Hepatocyte (in vitro differentiated cells): ENCODE results near the gene ZFC3H1.
A peak's percentile ranks its signal among the peaks of the same experiment; 100 is the strongest.

Experiments
- EZH2phosphoT487 ChIP-seq: fragments of 200-600 bp; sonication (generic); IDR thresholded peaks from one replicate; pipeline ENCODE4 v1.6.1; 2018; ENCODE audit warnings: antibody characterized with exemption, mild to moderate bottlenecking, low read depth, moderate library complexity; ENCODE audit not compliant: unreplicated experiment, severe bottlenecking
- TF ChIP-seq, protein P1 (sequence below): fragments of 200-600 bp; sonication (generic); IDR thresholded peaks from 2 replicates; pipeline ENCODE4 v1.5.1; 2016; ENCODE audit warnings: antibody characterized with exemption, mild to moderate bottlenecking; ENCODE audit not compliant: poor library complexity

DNA sequence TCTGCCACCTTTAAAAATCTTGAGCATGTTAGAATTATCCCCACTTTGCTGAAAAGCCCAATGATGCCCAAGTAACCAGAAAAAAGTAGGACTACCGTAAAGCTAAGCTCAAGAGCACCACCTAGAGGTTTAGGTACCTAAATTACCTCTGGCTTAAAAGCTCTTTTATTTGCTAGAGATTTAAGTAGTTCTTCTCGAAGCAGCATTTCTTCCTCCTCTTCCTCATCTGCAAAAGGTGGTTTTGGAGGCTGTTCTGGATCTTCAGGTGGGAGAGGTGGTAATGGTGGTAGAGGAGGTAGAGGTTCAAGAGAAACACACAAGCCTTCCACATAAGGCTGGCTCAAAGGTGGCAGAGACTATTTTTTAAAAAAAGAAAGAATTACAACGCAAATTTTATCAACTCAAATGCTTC lies 26.9 kb downstream of the ZFC3H1 start:
- TF ChIP-seq, protein P1, sequence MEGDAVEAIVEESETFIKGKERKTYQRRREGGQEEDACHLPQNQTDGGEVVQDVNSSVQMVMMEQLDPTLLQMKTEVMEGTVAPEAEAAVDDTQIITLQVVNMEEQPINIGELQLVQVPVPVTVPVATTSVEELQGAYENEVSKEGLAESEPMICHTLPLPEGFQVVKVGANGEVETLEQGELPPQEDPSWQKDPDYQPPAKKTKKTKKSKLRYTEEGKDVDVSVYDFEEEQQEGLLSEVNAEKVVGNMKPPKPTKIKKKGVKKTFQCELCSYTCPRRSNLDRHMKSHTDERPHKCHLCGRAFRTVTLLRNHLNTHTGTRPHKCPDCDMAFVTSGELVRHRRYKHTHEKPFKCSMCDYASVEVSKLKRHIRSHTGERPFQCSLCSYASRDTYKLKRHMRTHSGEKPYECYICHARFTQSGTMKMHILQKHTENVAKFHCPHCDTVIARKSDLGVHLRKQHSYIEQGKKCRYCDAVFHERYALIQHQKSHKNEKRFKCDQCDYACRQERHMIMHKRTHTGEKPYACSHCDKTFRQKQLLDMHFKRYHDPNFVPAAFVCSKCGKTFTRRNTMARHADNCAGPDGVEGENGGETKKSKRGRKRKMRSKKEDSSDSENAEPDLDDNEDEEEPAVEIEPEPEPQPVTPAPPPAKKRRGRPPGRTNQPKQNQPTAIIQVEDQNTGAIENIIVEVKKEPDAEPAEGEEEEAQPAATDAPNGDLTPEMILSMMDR = peak; percentile 71
- TF ChIP-seq EZH2phosphoT487 = no peak
